SU-DHL-6 (cell line): ENCODE measurements around the gene RASA2.

Experiments used
- H2AFZ ChIP-seq: fragments of 200-600 bp; sonication (generic); 2 replicates; pipeline ENCODE4 v1.6.1; 2014; ENCODE audit warnings: low read depth, mild to moderate bottlenecking, moderate library complexity, mixed read lengths, antibody characterized with exemption, low read length; ENCODE audit not compliant: severe bottlenecking
- H3F3A ChIP-seq: fragments of 200-600 bp; shearing (Covaris generic); 2 replicates; pipeline ENCODE4 v1.6.0; 2016; ENCODE audit warnings: antibody characterized with exemption, mild to moderate bottlenecking; ENCODE audit not compliant: insufficient read depth
- H3K27ac ChIP-seq: fragments of 200-600 bp; sonication (generic); 2 replicates; pipeline ENCODE4 v1.5.1; 2016; ENCODE audit warnings: low read depth, mild to moderate bottlenecking, low read length, moderate library complexity, mixed read lengths
- H3K27me3 ChIP-seq: fragments of 200-600 bp; sonication (generic), shearing (Covaris generic); 2 replicates; pipeline ENCODE4 v1.6.0; 2014; ENCODE audit warnings: mild to moderate bottlenecking, low read length
- H3K36me3 ChIP-seq: fragments of 200-600 bp; sonication (generic); 2 replicates; pipeline ENCODE4 v1.6.1; 2014; ENCODE audit warnings: mild to moderate bottlenecking, low read length, mixed read lengths
- H3K4me2 ChIP-seq: fragments of 300-600, 200-600 bp; shearing (Covaris generic), sonication (generic); 2 replicates; pipeline ENCODE4 v1.6.0; 2014; ENCODE audit warnings: low read length, low read depth, mild to moderate bottlenecking; ENCODE audit not compliant: poor library complexity, severe bottlenecking
- H3K4me3 ChIP-seq: fragments of 200-600 bp; sonication (generic); 2 replicates; pipeline ENCODE4 v1.5.1; 2014; ENCODE audit warnings: antibody characterized with exemption, low read length, mild to moderate bottlenecking, mixed read lengths; ENCODE audit not compliant: insufficient read depth, poor library complexity, severe bottlenecking
- H3K79me2 ChIP-seq: fragments of 200-600 bp; sonication (generic); 2 replicates; pipeline ENCODE4 v1.6.1; 2014; ENCODE audit warnings: mild to moderate bottlenecking, low read length, moderate library complexity; ENCODE audit not compliant: insufficient read depth
- H3K9ac ChIP-seq: fragments of 200-600 bp; sonication (generic); 2 replicates; pipeline ENCODE4 v1.7.0; 2014; ENCODE audit warnings: mild to moderate bottlenecking, low read length
- H3K9me2 ChIP-seq: fragments of 200-600 bp; sonication (generic); replicated peaks from 2 replicates; pipeline ENCODE4 v1.6.1; 2014; ENCODE audit warnings: low read length; ENCODE audit not compliant: insufficient read depth
- H3K9me3 ChIP-seq: fragments of 200-600 bp; sonication (generic); 2 replicates; pipeline ENCODE4 v1.6.1; 2014; ENCODE audit warnings: low read length, mixed read lengths; ENCODE audit not compliant: insufficient read depth
- H4K20me1 ChIP-seq: fragments of 200-600 bp; sonication (generic); 2 replicates; pipeline ENCODE4 v1.6.1; 2014; ENCODE audit warnings: low read depth, mild to moderate bottlenecking, antibody characterized with exemption, low read length, moderate library complexity, mixed read lengths
- EZH2phosphoT487 ChIP-seq: fragments of 200-600 bp; sonication (generic), shearing (Covaris generic); conservative IDR thresholded peaks from 2 replicates; pipeline ENCODE4 v1.6.1; 2018; ENCODE audit warnings: mild to moderate bottlenecking, antibody characterized with exemption, low read length, moderate library complexity, mixed read lengths
- TF ChIP-seq, protein P1 (sequence below): fragments of 200-600 bp; sonication (generic); IDR thresholded peaks from one replicate; pipeline ENCODE4 v1.5.1; 2017; ENCODE audit warnings: antibody characterized with exemption, mild to moderate bottlenecking, low read length, moderate library complexity; ENCODE audit not compliant: insufficient read depth, poor library complexity, severe bottlenecking

RASA2 gene

GRCh38 chr3:141457624-141458236, 29.1 kb upstream of the RASA2 start:
- Histone ChIP-seq H3K9ac (no peak overlapping the region), H3K36me3 (no peaks in the 10 kb centered on the region), H3K79me2 (no peaks in the 10 kb centered on the region), H3K9me3 (no peaks in the 10 kb centered on the region), H2AFZ (no peak overlapping the region), H3K9me2 (no peaks in the 10 kb centered on the region), H4K20me1 (no peaks in the 10 kb centered on the region), H3K27ac (no peak overlapping the region), H3F3A (no peaks in the 10 kb centered on the region), H3K4me2 (no peak overlapping the region), H3K27me3 (no peaks in the 10 kb centered on the region), H3K4me3 (no peak overlapping the region)
- TF ChIP-seq, protein P1, sequence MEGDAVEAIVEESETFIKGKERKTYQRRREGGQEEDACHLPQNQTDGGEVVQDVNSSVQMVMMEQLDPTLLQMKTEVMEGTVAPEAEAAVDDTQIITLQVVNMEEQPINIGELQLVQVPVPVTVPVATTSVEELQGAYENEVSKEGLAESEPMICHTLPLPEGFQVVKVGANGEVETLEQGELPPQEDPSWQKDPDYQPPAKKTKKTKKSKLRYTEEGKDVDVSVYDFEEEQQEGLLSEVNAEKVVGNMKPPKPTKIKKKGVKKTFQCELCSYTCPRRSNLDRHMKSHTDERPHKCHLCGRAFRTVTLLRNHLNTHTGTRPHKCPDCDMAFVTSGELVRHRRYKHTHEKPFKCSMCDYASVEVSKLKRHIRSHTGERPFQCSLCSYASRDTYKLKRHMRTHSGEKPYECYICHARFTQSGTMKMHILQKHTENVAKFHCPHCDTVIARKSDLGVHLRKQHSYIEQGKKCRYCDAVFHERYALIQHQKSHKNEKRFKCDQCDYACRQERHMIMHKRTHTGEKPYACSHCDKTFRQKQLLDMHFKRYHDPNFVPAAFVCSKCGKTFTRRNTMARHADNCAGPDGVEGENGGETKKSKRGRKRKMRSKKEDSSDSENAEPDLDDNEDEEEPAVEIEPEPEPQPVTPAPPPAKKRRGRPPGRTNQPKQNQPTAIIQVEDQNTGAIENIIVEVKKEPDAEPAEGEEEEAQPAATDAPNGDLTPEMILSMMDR, result no peak
- no peak for TF ChIP-seq EZH2phosphoT487

DNA sequence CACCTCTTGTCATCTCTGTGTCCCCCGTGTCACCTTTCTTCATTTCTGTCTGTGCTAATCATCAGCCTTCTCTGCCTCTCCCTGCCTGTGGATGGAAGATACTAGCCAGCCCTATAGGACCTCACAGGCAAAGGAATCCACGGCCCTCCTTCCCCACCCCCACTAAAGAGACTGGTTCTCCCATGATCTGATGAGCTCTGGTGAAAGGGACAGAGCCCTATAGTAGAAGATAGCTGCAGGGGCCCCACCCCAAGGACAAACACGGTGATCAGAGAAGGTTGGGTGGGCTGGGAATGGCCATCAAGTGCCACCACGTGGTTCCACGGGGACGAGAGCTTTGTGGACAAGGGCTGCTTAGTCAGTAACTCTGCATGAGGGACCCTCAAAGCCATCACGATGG, 27.8 kb upstream of the RASA2 start:
- Histone ChIP-seq H4K20me1 (no peaks in the 10 kb centered on the region), H3K4me3 (no peak overlapping the region), H3K36me3 (no peaks in the 10 kb centered on the region), H3K4me2 (no peak overlapping the region), H3K79me2 (no peaks in the 10 kb centered on the region), H3K27ac (no peak overlapping the region), H3K9me2 (no peaks in the 10 kb centered on the region), H3K9ac (no peak overlapping the region), H3K9me3 (peaks cover 2% of the 10 kb centered on the region; the same call in 1 of the 2 replicates), H3F3A (no peaks in the 10 kb centered on the region), H2AFZ (no peak overlapping the region), H3K27me3 (no peaks in the 10 kb centered on the region)
- no peak for TF ChIP-seq EZH2phosphoT487
- TF ChIP-seq, protein P1, result no peak

GRCh38 chr3:141460097-141460704, 26.6 kb upstream of the RASA2 start:
- Histone ChIP-seq H3K79me2 (no peaks in the 10 kb centered on the region), H3K9ac (no peak overlapping the region), H4K20me1 (no peaks in the 10 kb centered on the region), H3K27me3 (no peaks in the 10 kb centered on the region), H3K27ac (no peak overlapping the region), H3K36me3 (no peaks in the 10 kb centered on the region), H3K4me2 (no peak overlapping the region), H2AFZ (peak overlapping the region; percentile 6), H3K9me3 (peaks cover 8% of the 10 kb centered on the region; the same call in 1 of the 2 replicates), H3F3A (no peaks in the 10 kb centered on the region), H3K4me3 (no peak overlapping the region), H3K9me2 (no peaks in the 10 kb centered on the region)
- TF ChIP-seq, protein P1, result peak; percentile 50
- no peak for TF ChIP-seq EZH2phosphoT487
